TTC549 (cell line): ENCODE results near the gene ZFP14.
"Not testable (repeated sequence)": the region's sequence is repeated elsewhere in the genome, so short reads cannot be mapped to it uniquely, and the experiment has no call there.

Experiments
- FAIRE-seq: peaks from 2 replicates; lab custom pipeline; 2012; peaks lifted over from hg19 to GRCh38; lab: Jason Lieb, UNC

ZFP14 gene

DNA sequence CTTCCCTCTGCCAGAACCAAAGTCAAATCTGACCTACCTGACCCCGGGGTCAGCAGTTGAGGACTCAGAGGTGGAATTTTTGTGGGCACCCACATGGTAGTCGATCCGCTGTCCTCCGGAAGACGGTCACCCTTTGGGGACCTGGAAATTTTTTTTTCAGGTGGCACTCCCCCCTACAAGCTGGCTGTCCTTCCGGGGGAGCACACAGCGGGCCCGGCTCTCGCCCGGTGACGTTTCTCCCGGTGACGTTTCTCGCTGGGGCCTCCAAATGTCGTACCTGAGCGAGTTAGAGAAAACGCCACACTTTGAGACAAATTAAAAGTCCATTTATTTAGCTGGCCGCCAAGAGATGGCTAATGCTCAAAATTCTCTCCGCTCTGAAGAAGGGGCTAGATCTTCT, 48.8 kb downstream of the ZFP14 start:
- no peak for FAIRE-seq

DNA sequence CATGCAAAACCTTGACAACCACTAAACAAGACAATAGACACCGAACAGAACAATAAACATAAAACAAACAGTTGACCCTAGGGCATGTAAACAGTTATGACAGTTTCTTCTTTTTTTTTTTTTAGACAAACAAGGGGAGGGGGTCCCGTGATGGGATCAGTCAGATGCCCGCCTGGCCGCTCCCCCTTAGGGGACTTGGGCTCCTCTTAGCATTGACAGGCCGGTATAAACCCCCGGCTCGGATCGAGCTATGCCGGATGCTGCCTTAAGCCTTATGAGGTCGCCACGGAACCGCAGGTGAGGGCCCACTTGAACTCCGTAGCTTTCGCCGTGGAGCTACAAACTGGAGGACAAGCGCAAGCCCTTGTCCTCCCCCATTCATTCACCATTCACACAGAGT, 49.5 kb downstream of the ZFP14 start:
- FAIRE-seq, result not testable (repeated sequence)

DNA sequence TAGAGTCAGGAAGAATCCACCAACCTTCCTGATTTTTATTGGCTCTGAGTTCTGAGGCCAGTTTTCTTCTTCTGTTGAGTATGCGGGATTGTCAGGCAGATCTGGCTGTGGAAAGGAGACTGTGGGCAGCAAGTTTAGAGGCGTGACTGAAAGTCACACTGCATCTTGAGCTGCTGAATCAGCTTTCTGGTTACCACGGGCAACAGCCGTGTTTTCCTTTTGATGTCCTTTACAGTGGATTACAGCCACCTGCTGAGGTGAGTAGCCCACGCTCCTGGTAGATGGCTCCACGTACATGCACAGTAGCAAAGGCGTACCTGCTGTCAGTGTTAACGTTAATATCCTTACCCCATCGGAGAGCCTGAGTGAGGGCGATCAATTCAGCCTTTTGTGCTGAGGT, 52.4 kb downstream of the ZFP14 start:
- not testable (repeated sequence) for FAIRE-seq

DNA sequence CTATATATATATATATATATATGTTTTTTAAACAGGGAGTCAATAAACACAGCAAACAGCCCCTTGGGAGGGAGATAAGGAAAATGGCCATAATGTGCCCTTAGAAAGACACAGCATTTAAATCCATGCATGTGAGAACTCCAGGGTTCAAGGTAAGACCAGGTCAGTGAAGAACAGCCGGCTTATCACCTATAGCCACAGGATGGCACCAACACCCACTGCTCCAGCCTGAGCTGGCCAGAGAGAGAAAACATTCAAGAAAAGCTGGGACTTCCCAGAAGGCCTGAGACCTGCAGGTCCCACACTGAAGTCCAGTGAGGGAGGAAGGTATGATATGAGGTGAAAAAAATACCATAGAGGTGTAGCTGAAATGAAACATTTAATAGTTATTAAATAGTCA, 63.8 kb downstream of the ZFP14 start:
- FAIRE-seq, result not testable (repeated sequence)

- FAIRE-seq, result not testable (repeated sequence)
These were observed 64.9 kb downstream of the ZFP14 start for GRCh38 chr19:36314053-36314452.

DNA sequence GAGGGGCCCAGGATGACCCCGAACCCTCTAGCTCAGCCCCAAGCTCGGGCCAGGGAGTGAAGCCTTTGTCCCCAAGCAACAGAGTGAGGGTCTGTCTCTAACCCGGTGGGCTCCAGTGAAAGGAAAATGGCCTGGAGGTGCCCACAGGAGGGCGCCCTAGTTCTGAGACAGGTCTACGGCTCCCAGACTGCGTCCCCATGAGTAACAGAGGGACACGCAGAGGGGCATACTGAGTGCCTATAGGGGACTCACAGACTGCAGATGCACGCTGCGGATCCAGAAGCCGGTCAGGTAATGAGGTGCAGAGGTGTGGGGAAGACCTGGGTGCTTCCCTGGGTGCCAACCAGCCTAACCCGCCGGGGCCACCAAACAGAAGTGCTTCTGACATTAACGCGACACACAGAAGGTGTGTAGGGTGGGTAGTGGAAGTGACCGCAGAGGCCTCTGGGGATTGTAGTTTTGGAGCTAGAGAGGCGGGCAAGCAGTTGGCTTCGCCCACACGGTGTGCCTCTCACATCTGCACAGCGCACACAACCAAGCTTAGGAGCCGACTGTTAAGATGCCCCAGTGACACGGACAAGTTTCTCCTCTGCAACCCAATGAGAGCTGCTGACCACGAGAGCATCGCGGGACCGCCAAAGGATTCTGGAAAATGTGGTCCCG, 67.8 kb downstream of the ZFP14 start:
- FAIRE-seq, result not testable (repeated sequence)

DNA sequence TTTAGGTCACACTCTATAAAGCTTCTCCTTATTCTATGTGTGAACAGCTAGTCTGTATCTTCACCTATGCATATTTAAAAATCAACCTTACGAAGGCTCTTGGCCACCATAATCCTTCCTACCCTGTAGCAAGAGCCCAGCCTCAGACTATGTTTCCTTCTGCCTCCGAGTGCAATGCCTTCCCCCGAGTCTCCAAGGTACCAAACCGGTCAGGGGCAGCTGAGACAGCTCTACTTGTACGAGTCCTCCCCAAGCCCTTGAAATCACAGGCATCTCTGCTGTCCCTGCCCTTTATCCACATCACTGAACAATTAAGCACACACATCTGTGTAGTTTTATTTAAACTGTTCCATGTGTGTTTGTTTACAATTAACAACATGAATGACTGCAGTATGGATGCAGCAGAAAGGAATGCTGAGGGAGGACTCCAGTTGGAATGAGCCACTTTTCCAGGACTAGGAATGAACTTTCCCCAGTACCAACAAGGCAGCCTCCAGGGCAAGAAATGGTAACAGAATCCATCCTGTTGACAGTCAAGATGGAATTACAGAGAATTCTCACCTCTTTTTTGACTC, 68.5 kb downstream of the ZFP14 start:
- FAIRE-seq, result not testable (repeated sequence)

DNA sequence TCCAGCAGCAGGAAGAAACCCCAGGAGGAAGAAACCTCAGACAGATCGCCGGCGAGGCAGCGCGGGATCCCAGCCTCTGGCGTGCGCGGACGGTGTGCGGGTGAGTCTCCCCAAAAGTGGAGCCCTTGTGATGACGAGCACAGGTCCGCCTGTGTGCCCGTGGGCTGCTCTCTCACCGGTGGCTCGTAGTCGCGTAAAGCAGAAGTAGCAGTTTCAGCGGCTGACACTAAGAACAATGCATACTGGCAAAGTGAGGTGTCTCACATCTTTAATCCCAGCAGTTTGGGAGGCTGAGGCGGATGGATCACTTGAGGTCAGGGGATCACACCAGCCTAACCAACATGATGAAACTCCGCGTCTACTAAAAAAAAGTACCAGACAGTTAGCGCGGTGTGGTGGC, 69.2 kb downstream of the ZFP14 start:
- not testable (repeated sequence) for FAIRE-seq

- not testable (repeated sequence) for FAIRE-seq
These were observed 69.7 kb downstream of the ZFP14 start for GRCh38 chr19:36309309-36309708.

DNA sequence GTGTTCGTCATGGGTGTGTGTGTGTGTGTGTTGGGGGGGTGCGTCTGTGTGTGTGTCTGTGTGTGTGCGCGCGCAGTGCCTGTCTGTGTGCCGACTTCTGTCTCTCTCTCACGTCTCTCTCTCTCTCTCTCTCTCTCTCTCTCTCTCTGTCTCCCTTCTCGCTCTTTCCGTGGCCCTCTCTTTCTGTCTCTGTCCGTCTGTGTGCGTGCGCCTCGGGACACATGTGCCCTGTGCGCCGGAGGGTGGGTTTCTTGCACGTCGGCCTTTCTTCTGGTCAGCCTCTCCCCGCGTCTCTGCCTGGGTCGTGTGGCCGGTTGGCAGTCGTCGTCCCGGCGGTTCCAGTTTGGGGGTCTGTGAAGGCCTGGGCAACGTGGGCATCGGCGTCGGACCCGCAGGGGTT, 86.7 kb downstream of the ZFP14 start:
- FAIRE-seq, result not testable (repeated sequence)
